PFSK-1 (cell line): Measurements from ENCODE around the gene TBC1D8.

Experiments used
- FOXP2 ChIP-seq: optimal IDR thresholded peaks from 2 replicates; pipeline ENCODE3; 2011; ENCODE audit warnings: borderline replicate concordance, control low read depth, inconsistent platforms; ENCODE audit not compliant: insufficient read depth; ENCODE audit errors: extremely low read length, extremely low read depth
- POLR2AphosphoS5 ChIP-seq: IDR thresholded peaks from 2 replicates; pipeline ENCODE4 v1.6.1; 2012; ENCODE audit warnings: low read depth, mild to moderate bottlenecking, control low read depth, low read length, moderate library complexity
- REST ChIP-seq, 2 experiments: IDR thresholded peaks; 2 replicates each; pipeline versions ENCODE4 v1.6.1 to v1.8.0; 2011 to 2012; ENCODE audit warnings: low read depth in 2 of 2, low read length in 2 of 2, control low read depth in 1 of 2, inconsistent platforms in 1 of 2, mild to moderate bottlenecking in 1 of 2, moderate library complexity in 1 of 2; ENCODE audit not compliant: insufficient read depth in 1 of 2
- SIN3A ChIP-seq: IDR thresholded peaks from 2 replicates; pipeline ENCODE4 v1.6.1; 2012; ENCODE audit warnings: mild to moderate bottlenecking, low read length, moderate library complexity, borderline replicate concordance; ENCODE audit not compliant: insufficient read depth
- TAF1 ChIP-seq: IDR thresholded peaks from 2 replicates; pipeline ENCODE4 v1.6.1; 2012; ENCODE audit warnings: low read length, control low read depth, borderline replicate concordance; ENCODE audit not compliant: insufficient read depth

TBC1D8 gene

DNA sequence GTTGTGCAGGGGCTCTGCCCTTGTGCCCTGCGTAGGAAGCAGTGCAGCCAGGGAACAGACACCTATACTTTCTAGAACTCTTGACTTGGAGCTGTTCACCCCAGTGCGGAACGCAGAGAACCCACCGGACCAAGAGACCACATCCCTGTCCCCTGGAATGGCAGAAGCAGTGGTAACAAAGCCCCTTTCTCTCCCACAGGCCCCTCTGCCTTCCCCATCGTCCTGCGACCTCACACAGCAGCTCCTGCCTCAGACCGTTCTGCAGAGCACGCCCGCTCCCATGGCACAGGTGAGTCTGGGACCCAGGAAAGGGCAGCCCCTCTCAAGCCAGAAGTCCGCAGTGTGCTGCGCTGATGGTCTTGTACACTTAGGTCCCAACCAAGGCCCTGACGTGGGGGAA lies 173.7 kb downstream of the TBC1D8 start:
- TF ChIP-seq POLR2AphosphoS5 (no peak), SIN3A (no peak), REST (IDR thresholded peaks at IDR 0.05; ENCODE audit: insufficient read depth in 1 of 2, low read depth in 2 of 2, low read length in 2 of 2) (no peak), FOXP2 (no peak), TAF1 (no peak)

GRCh38 chr2:100976645-100977391 lies 174.4 kb downstream of the TBC1D8 start:
- TF ChIP-seq SIN3A (no peak), FOXP2 (no peak), POLR2AphosphoS5 (no peak), REST (IDR thresholded peaks at IDR 0.05; ENCODE audit: insufficient read depth in 1 of 2, low read depth in 2 of 2, low read length in 2 of 2) (no peak), TAF1 (no peak)

- TF ChIP-seq REST (IDR thresholded peaks at IDR 0.05; ENCODE audit: insufficient read depth in 1 of 2, low read depth in 2 of 2, low read length in 2 of 2): no peak
- TF ChIP-seq SIN3A: no peak
- no peak for TF ChIP-seq TAF1
- TF ChIP-seq POLR2AphosphoS5: no peak
- no peak for TF ChIP-seq FOXP2
Observed at GRCh38 chr2:100976061-100976460, 175.1 kb downstream of the TBC1D8 start.

DNA sequence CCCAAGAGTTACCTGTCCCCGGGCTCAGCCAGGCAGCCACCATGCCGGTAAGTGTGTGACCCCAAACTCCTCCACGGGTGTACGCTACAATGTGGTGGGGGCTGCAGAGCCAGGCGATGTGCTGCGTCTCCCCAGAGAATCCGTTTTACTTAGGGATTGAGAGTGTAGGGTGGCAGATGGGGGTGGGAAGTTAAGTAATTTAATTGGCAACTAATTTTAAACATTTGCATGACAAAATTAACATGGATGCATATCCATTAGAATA lies 175.7 kb downstream of the TBC1D8 start:
- TF ChIP-seq POLR2AphosphoS5 (no peak), REST (IDR thresholded peaks at IDR 0.05; ENCODE audit: insufficient read depth in 1 of 2, low read depth in 2 of 2, low read length in 2 of 2) (no peak), SIN3A (no peak), FOXP2 (no peak), TAF1 (no peak)
